Testis (tissue), 3 donors: ENCODE results near the gene OR52A5. TPM values are rescaled to one million over a fixed set of nuclear protein-coding genes. Genes with fewer than 3 reads are reported as not detected.

Experiments
- DNase-seq: peaks from one replicate; pipeline ENCODE4 v3.0.0-alpha.2; 2019
- H3K27ac ChIP-seq, 2 donors: fragments of 200-600 bp; sonication (generic); one replicate each; pipeline ENCODE4 v1.5.1; 2019
- H3K27me3 ChIP-seq: fragments of 200-600 bp; sonication (generic); one replicate; pipeline ENCODE4 v1.5.1; 2019
- H3K36me3 ChIP-seq: fragments of 200-600 bp; sonication (generic); one replicate; pipeline ENCODE4 v1.5.1; 2017; ENCODE audit warnings: low read depth; ENCODE audit errors: missing control alignments
- H3K4me1 ChIP-seq: fragments of 200-600 bp; sonication (generic); one replicate; pipeline ENCODE4 v1.5.1; 2019
- H3K4me3 ChIP-seq, 2 donors: fragments of 200-600 bp; sonication (generic); one replicate each; pipeline ENCODE4 v1.5.1; 2017 to 2019
- H3K9me3 ChIP-seq: fragments of 200-600 bp; sonication (generic); one replicate; pipeline ENCODE4 v1.5.1; 2017
- POLR2A ChIP-seq: fragments of 450-650 bp; IDR thresholded peaks from one replicate; pipeline ENCODE4 v1.6.1; 2017; ENCODE audit warnings: antibody characterized with exemption, mild to moderate bottlenecking, moderate library complexity
- WGBS, 2 donors: methylation state at CpG; one replicate each; pipeline ENCODE4 v1.1.5; 2018; 5-methylcytosine and 5-hydroxymethylcytosine counted together
- intact Hi-C: fragments of 100-400 bp; cut with DNase I; formaldehyde crosslinking; loops from one replicate; pipeline ENCODE4 v1.15.1; 2023; ENCODE audit warnings: low total_unique reads
- polyA plus RNA-seq: library from polyadenylated mRNA; stranded (reverse); fragments of 350-450 nt; fragmentation: Illumina TruSeq; extraction: RNeasy Lipid Tissue Mini Kit (QIAGEN cat#74804); gene quantifications from one replicate; pipeline ENCODE4 v1.2.3, GENCODE V29; 2014; ENCODE audit warnings: low read depth, low replicate concordance; ENCODE audit not compliant: insufficient read depth
- total RNA-seq, 2 donors: library from RNA; depleted of rRNA; stranded (reverse); fragments of >200 nt; gene quantifications; one replicate each; pipeline ENCODE4 v1.2.3, GENCODE V29; 2016
- TF ChIP-seq, protein P1 (sequence below), 3 experiments: fragments of 450-650 bp in 2 of 3; fragments of 200-600 bp in 1 of 3; sonication (generic) in 1 of 3; IDR thresholded peaks; one replicate each; pipeline ENCODE4 v1.5.1; 2016 to 2019; ENCODE audit warnings: antibody characterized with exemption in 3 of 3, mild to moderate bottlenecking in 2 of 3, moderate library complexity in 1 of 3

The OR52A5 gene
- total and polyA plus RNA-seq, 3 donors from 2014 or later = 0.37 to 0.55 TPM; not detected in 1

DNA sequence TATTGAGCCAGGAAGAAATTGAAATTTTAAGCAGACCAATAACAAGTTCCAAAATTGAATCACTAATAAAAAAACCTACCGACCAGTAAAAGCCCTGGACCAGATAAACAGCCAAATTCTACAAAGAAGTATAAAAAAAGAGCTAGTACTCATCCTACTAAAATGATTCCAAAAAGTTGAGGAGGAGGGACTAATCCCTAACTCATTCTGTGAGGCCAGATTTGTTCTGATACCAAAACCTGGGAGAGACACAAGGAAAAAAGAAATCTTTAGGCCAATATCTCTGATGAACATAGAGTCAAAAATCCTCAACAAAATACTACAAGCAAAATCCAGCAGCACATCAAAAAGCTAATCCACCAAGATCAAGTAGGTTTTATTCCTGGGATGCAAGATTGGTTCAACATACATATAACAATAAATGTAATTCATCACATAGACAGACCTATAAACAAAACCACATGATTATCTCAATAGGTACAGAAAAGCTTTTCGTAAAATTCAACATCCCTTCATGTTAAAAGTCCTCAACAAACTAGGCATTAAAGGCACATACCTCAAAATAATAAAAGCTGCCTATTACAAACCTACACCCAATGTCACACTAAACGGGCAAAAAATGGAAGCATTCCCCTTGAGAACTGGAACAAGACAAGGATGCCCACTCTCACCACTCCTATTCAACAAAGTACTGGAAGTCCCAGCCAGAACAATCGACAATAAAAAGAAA is 13.1 kb downstream of the OR52A5 start:
- TF ChIP-seq, protein P1, sequence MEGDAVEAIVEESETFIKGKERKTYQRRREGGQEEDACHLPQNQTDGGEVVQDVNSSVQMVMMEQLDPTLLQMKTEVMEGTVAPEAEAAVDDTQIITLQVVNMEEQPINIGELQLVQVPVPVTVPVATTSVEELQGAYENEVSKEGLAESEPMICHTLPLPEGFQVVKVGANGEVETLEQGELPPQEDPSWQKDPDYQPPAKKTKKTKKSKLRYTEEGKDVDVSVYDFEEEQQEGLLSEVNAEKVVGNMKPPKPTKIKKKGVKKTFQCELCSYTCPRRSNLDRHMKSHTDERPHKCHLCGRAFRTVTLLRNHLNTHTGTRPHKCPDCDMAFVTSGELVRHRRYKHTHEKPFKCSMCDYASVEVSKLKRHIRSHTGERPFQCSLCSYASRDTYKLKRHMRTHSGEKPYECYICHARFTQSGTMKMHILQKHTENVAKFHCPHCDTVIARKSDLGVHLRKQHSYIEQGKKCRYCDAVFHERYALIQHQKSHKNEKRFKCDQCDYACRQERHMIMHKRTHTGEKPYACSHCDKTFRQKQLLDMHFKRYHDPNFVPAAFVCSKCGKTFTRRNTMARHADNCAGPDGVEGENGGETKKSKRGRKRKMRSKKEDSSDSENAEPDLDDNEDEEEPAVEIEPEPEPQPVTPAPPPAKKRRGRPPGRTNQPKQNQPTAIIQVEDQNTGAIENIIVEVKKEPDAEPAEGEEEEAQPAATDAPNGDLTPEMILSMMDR (IDR thresholded peaks at IDR 0.05) = no peak
- no peak for TF ChIP-seq POLR2A
- intact Hi-C loops = no loop called here
- no peak for DNase-seq
- H3K4me3 ChIP-seq = no peak overlapping the region
- H3K27ac ChIP-seq = no peak overlapping the region
- H3K27me3 ChIP-seq = no peaks in the 10 kb centered on the region
- H3K4me1 ChIP-seq = no peaks in the 10 kb centered on the region
- 68 to 77% methylated on average over 4 of the region's 4 CpGs for whole genome bisulfite sequencing, 2 donors
- H3K36me3 ChIP-seq = no peaks in the 10 kb centered on the region
- H3K9me3 ChIP-seq = no peaks in the 10 kb centered on the region

DNA sequence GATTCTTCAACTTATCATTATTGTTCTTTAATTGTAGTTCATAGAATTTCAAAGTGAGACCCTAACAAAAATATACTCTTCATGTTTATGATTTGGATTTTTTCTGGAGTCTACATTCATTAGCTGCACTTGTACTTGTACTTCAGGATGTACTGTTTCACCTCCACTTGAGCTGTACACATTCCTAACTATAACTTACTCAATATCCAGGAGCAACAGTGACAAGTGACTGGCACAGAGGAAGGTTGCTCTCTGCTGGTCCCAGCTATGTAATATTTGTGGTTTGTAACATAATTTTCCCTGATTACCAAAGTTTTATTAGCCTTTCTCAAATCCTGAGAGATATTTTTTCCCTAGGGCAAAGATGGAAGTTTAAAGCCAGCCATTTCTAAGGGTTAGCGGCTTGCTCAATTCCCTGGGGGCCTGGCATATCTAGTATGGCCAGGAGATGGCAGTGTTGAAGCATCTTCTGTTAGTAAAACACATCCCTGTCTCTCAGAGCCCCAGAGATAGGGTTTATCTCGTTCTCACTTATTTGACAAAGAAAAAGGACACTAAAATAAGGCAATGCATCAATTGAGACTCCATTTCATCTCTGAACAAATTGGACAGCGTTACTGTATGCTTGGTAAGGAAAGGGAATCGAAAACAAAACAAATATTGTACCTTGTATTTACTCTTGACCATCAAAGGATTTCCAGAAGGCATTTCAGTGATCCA is 14.2 kb downstream of the OR52A5 start:
- no peak overlapping the region for H3K27ac ChIP-seq
- TF ChIP-seq POLR2A = no peak
- TF ChIP-seq, protein P1 (IDR thresholded peaks at IDR 0.05) = peak; percentile 44 to 83 (median 58)
- no peaks in the 10 kb centered on the region for H3K27me3 ChIP-seq
- WGBS, 2 donors = 14 to 24% methylated on average over 4 of the region's 4 CpGs
- peak; percentile 83 for DNase-seq
- no peaks in the 10 kb centered on the region for H3K4me1 ChIP-seq
- no peaks in the 10 kb centered on the region for H3K9me3 ChIP-seq
- H3K4me3 ChIP-seq = no peak overlapping the region
- no peaks in the 10 kb centered on the region for H3K36me3 ChIP-seq
- intact Hi-C loops = no loop called here

DNA sequence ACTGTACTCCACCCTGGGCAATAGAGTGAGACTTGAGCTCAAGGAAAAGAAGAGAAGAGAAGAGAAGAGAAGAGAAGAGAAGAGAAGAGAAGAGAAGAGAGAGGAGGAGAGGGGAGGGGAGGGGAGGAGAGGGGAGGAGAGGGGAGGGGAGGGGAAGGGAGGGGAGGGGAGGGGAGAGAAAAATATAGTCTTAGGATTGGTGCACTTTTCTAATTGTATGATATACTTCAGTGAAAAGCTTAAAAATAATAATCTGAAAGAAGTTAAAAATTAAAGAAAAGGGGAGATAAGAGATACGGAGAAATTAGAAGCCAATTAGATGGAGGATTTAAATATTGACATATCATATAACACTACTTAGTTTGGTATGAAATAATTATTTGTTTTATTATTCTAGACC is 19.3 kb downstream of the OR52A5 start:
- H3K27me3 ChIP-seq = no peaks in the 10 kb centered on the region
- WGBS, 2 donors = 81 to 90% methylated on average over 1 of the region's 1 CpG
- no peaks in the 10 kb centered on the region for H3K36me3 ChIP-seq
- H3K9me3 ChIP-seq = no peaks in the 10 kb centered on the region
- no peak overlapping the region for H3K4me3 ChIP-seq
- intact Hi-C loops = no loop called here
- no peaks in the 10 kb centered on the region for H3K4me1 ChIP-seq
- H3K27ac ChIP-seq = no peak overlapping the region
- no peak for DNase-seq
- TF ChIP-seq, protein P1 (IDR thresholded peaks at IDR 0.05) = no peak
- TF ChIP-seq POLR2A = no peak

DNA sequence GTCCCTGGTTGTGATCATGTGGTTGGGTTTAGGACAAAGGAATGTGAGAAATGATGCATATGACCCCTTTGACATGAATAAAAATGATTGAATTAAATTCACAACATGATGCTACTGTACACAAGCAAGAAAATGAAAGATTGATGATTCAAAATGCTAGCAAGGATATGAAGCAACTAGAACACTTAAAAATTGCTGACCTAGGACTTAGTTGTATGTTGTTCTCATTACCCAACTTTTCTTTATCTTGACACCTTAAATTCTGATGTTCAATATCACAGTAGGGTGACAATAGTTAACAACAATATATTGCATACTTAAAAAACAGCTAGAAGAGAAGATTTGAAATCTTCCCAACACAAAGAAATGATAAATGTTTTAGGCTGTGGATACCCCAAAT is 20.6 kb downstream of the OR52A5 start:
- Histone ChIP-seq H3K27ac (no peak overlapping the region), H3K27me3 (no peaks in the 10 kb centered on the region), H3K36me3 (no peaks in the 10 kb centered on the region), H3K4me1 (no peaks in the 10 kb centered on the region), H3K4me3 (no peak overlapping the region), H3K9me3 (no peaks in the 10 kb centered on the region)
- intact Hi-C loops = no loop called here
- TF ChIP-seq, protein P1 (IDR thresholded peaks at IDR 0.05) = no peak
- TF ChIP-seq POLR2A = no peak
- no peak for DNase-seq
